GM19397 (cell line): ENCODE measurements around the gene NPSR1.
"Not testable (repeated sequence)": the region's sequence is repeated elsewhere in the genome, so short reads cannot be mapped to it uniquely, and the experiment has no call there.

Source experiments
- ATAC-seq: cut with Tn5 transposase; IDR thresholded peaks from one replicate; pipeline ENCODE4 v1.9.1; 2021; ENCODE audit warnings: mild to moderate bottlenecking, moderate library complexity; ENCODE audit not compliant: unreplicated experiment

NPSR1 gene

DNA sequence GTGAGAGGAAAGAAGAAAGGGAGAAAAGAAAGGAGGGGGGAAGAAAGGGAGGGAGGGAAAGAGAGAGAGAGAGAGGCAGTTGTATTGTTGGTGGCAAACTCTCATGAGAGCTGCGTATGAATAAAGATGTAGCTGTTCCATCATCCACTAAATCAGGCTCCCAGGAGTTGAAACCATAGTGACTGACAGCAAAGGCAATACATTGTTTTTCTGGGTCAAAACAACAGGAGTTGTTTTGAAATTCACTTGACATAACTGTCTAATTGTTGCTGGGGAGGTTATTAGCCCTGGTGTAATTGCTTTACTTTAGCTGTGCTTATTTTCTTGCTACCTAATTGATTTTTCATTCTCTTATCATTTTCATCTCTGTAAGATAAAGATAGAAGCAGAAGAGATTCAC is 173.4 kb downstream of the NPSR1 start:
- ATAC-seq: no peak

DNA sequence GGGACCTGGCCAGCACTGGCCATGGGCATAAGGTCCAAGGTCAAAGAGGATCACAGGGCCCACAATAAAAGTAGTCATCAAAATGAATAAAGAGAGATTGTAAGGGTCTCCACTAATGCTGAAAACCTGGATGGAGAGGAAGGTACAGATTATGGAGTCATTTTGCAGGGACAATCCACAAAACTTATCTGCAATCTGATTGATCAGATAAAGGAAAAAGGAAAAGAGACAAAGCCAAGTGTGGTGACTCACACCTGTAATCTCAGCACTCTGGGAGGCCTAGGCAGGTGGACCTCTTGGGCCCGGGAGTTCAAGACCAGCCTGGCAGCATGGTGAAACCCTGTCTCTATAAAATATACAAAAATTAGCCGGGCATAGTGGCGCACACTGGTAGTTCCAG is 174.0 kb downstream of the NPSR1 start:
- ATAC-seq: no peak

GRCh38 chr7:34835901-34836600 is 178.0 kb downstream of the NPSR1 start:
- ATAC-seq: no peak

DNA sequence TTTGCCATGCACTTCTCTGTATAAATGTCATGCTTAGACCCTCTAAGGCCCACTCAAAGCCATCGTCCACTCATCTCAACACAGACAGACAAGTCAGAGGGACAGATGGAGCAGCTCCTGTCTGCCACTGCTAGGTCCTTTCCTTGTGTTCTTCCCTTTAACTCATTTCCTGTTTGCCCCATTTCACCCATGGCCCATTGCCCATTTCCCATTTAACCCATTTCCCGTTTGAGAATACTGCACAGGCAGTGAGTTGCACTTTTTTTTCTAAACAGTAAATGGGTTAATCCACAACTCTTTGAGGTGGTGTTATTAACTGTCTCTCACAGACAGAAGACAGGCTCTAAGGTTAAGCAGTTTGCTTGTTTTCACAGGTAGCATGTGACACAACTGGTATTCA is 179.3 kb downstream of the NPSR1 start:
- no peak for ATAC-seq

GRCh38 chr7:34837801-34838201 is 179.8 kb downstream of the NPSR1 start:
- no peak for ATAC-seq

- ATAC-seq: no peak
These were observed 180.3 kb downstream of the NPSR1 start for GRCh38 chr7:34838329-34838728.

GRCh38 chr7:34839645-34840044 is 181.6 kb downstream of the NPSR1 start:
- ATAC-seq: no peak

GRCh38 chr7:34840176-34840785 is 182.3 kb downstream of the NPSR1 start:
- ATAC-seq: no peak

DNA sequence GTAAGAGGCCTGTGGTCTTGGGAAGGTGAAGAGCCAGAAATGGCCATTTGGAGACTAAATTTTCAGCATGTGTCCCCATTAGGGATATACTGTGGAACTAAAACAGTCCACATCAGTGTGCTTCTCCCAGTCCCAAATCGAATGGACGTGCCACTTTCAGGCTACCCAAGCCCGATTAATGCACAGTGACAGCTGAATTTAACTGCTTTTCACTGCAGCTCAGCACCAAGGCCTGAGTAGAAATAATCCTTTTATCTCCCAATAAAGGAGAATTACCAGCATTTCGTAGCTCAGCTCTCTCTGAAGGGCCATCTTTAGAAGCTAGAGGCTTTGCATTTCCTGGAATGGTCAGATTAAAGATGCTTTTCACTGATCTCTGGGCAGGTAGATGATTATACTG is 183.3 kb downstream of the NPSR1 start:
- ATAC-seq: no peak

DNA sequence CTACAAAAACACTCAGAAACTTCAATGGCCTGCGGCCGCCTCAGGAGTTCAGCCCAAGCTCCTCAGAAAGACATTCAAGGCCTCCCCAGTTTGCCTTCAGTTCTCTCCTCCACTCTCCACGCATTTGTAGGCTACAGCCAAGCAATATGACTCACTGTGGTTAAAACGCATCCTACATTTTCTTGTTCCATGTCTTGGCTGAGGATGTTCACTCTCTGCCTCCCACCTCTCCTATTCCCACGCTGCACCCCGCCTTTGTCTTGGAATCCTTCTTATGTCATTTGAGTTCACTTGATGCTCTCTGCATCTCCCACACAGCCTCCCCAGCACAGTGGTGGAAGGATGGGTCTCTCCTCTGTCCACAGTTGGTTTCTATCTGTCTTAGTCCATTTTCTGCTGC is 184.8 kb downstream of the NPSR1 start:
- no peak for ATAC-seq

- ATAC-seq: no peak
These were observed 186.4 kb downstream of the NPSR1 start for GRCh38 chr7:34844406-34844805.

GRCh38 chr7:34844936-34845665 is 187.1 kb downstream of the NPSR1 start:
- no peak for ATAC-seq

- ATAC-seq: no peak
These were observed 187.8 kb downstream of the NPSR1 start for GRCh38 chr7:34845666-34846361.

DNA sequence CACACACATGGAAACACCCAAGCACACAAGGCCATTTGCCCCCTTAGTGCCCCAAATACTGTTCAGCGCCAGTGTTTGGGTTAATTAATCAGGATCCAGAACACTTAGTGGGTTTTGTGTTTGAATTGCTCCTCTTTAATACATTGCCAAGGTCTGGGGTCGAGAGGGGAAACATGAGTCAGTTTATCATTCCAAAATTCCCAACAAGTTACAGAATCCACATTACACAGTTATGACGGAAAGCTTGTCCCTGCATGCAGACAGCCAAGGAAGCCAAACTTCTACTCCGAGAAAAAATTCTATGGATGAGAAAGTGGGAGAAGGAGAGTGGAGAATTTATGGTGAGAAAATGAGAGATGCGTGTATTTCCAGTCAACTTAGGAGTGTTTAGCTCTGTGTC is 189.0 kb downstream of the NPSR1 start:
- ATAC-seq: no peak

- ATAC-seq: no peak
These were observed 190.7 kb downstream of the NPSR1 start for GRCh38 chr7:34848670-34849069.

- ATAC-seq: no peak
These were observed 191.3 kb downstream of the NPSR1 start for GRCh38 chr7:34849163-34849960.

GRCh38 chr7:34849986-34850385 is 192.0 kb downstream of the NPSR1 start:
- ATAC-seq: no peak

GRCh38 chr7:34850681-34851080 is 192.7 kb downstream of the NPSR1 start:
- no peak for ATAC-seq

- ATAC-seq: no peak
These were observed 193.4 kb downstream of the NPSR1 start for GRCh38 chr7:34851431-34851830.

DNA sequence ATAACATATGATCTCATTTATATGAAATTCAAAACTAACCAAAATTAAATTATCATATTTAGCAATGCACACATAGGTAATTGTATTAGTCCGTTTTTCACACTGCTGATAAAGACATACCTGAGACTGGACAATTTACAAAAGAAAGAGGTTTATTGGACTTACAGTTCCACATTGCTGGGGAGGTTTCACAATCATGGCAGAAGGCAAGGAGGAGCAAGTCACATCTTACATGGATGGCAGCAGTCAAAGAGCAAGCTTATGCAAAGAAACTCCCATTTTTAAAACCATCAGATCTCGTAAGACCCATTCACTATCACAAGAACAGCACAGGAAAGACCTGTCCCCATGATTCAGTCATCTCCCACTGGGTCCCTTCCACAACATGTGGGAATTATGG is 200.4 kb downstream of the NPSR1 start:
- ATAC-seq: not testable (repeated sequence)

DNA sequence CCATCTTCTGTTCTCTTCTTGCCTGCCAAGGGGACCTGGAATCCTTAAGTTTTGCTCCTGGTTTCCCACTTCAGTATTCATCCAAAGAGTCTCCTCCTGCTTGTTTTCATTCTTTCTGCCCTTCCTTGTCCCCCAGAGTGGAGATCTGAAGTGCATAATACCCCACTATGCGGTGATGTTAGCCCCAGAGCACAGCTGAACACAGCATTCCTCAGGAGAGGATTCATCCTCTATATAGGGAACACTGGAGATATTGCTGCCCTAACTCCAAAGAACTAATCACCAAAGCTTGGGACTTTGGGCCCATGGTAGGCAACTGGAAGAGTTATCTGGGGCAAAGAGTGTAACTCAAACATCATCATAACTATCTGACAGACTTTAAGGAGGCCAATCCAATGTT is 201.3 kb downstream of the NPSR1 start:
- ATAC-seq: not testable (repeated sequence)
